HepG2 (cell line): ENCODE data around the gene GRB2. TPM values are rescaled to one million over a fixed set of nuclear protein-coding genes. Genes with fewer than 3 reads are reported as not detected.

Experiments used
- ATAC-seq: fragments of 200-7000 bp; cut with Tn5 transposase; 3 replicates; pipeline ENCODE4 v1.9.1; 2020; ENCODE audit warnings: mild to moderate bottlenecking, moderate library complexity
- BruUV-seq: library from RNA; stranded (reverse); fragments of 400-500 nt; replicated peaks from 2 replicates; lab custom pipeline; 2021; lab: Mats Ljungman, UMichigan
- CTCF ChIA-PET: fragments of 300-600 bp; formaldehyde crosslinking; extraction: SDS; loops from one replicate; lab custom pipeline; 2021; ENCODE audit warnings: low total read pairs, inconsistent platforms, low intra/inter-chr PET ratio; lab: Yijun Ruan, JAX
- POLR2A ChIA-PET: fragments of 350-600 bp; sonication (Branson Sonifier 250); formaldehyde crosslinking; loops from one replicate; lab custom pipeline; 2020; ENCODE audit warnings: antibody characterized with exemption, inconsistent platforms; lab: Yijun Ruan, JAX
- DNase-seq: peaks from one replicate; pipeline ENCODE4 v3.0.0-alpha.2; 2015; ENCODE audit warnings: low spot score
- FAIRE-seq: peaks from 3 replicates; lab custom pipeline; 2011; peaks lifted over from hg19 to GRCh38; lab: Jason Lieb, UNC
- H2AFZ ChIP-seq: one replicate; pipeline ENCODE4 v1.6.1; 2011; ENCODE audit warnings: low read length, inconsistent platforms
- H3K27ac ChIP-seq: fragments of 300-600 bp; 3 replicates; pipeline ENCODE4 v1.8.0; 2011; ENCODE audit warnings: mixed run types, mild to moderate bottlenecking, mixed read lengths, low read length, inconsistent platforms; ENCODE audit not compliant: insufficient read depth; ENCODE audit errors: extremely low read length
- H3K27me3 ChIP-seq, 2 experiments: fragments of 200-600 bp in 1 of 2; 2 replicates in 1 of 2; 3 replicates in 1 of 2; pipeline versions ENCODE4 v1.6.0 to v1.8.0; 2011; ENCODE audit warnings: low read length in 2 of 2, mild to moderate bottlenecking in 2 of 2, moderate library complexity in 2 of 2, inconsistent platforms in 1 of 2; ENCODE audit not compliant: insufficient read depth in 2 of 2, control insufficient read depth in 1 of 2
- H3K36me3 ChIP-seq, 2 experiments: fragments of 200-600 bp in 1 of 2; replicated peaks in 1 of 2; 2 replicates in 1 of 2; 3 replicates in 1 of 2; pipeline versions ENCODE4 v1.5.1 to v1.8.0; 2011; ENCODE audit warnings: low read length in 2 of 2, inconsistent platforms in 1 of 2; ENCODE audit not compliant: insufficient read depth in 2 of 2, control insufficient read depth in 1 of 2
- H3K4me1 ChIP-seq: 2 replicates; pipeline ENCODE4 v1.5.1; 2012; ENCODE audit warnings: low read length, inconsistent platforms; ENCODE audit not compliant: insufficient read depth
- H3K4me2 ChIP-seq: 2 replicates; pipeline ENCODE4 v1.6.0; 2011; ENCODE audit warnings: low read depth, low read length, inconsistent platforms
- H3K4me3 ChIP-seq, 3 experiments: fragments of 200-600 bp in 1 of 3; sonication (generic), shearing (Covaris generic) in 1 of 3; replicated peaks in 1 of 3; 2 replicates each; pipeline ENCODE4 v1.5.1; 2011 to 2016; ENCODE audit warnings: low read length in 3 of 3, inconsistent platforms in 2 of 3, low read depth in 2 of 3, mild to moderate bottlenecking in 2 of 3, control low read depth in 1 of 3, mixed read lengths in 1 of 3; ENCODE audit not compliant: insufficient read depth in 1 of 3
- H3K79me2 ChIP-seq: one replicate; pipeline ENCODE4 v1.6.1; 2011; ENCODE audit warnings: low read length, inconsistent platforms; ENCODE audit not compliant: insufficient read depth
- H3K9ac ChIP-seq: 2 replicates; pipeline ENCODE4 v1.6.0; 2011; ENCODE audit warnings: mild to moderate bottlenecking, low read depth, low read length, inconsistent platforms; ENCODE audit not compliant: insufficient read depth
- H3K9me3 ChIP-seq: 2 replicates; pipeline ENCODE4 v1.5.1; 2012; ENCODE audit warnings: mild to moderate bottlenecking, low read length
- H4K20me1 ChIP-seq: 2 replicates; pipeline ENCODE4 v1.6.0; 2011; ENCODE audit warnings: inconsistent platforms, mild to moderate bottlenecking, low read length, moderate library complexity; ENCODE audit not compliant: insufficient read depth
- ADNP ChIP-seq: sonication (generic); formaldehyde crosslinking; IDR thresholded peaks from 2 replicates; pipeline ENCODE4 v1.4.0; 2020; ENCODE audit warnings: missing genetic modification reagents
- BCL6 ChIP-seq: IDR thresholded peaks from 2 replicates; pipeline ENCODE4 v1.6.1; 2016; ENCODE audit warnings: missing genetic modification reagents, missing compliant biosample characterization
- FOXA3 ChIP-seq: IDR thresholded peaks from 2 replicates; pipeline ENCODE4 v1.6.1; 2016; ENCODE audit warnings: missing genetic modification reagents, missing compliant biosample characterization
- HDAC1 ChIP-seq: sonication (generic); formaldehyde crosslinking; IDR thresholded peaks from 2 replicates; pipeline ENCODE4 v1.5.1; 2020; ENCODE audit warnings: mild to moderate bottlenecking, missing genetic modification reagents
- HHEX ChIP-seq: IDR thresholded peaks from 2 replicates; pipeline ENCODE4 v1.6.1; 2016; ENCODE audit warnings: control low read depth
- HMGXB4 ChIP-seq, 2 experiments: sonication (generic) in 1 of 2; formaldehyde crosslinking in 1 of 2; IDR thresholded peaks; 2 replicates each; pipeline versions ENCODE4 v1.4.0 to v1.6.1; 2018 to 2020; ENCODE audit warnings: missing genetic modification reagents in 2 of 2, borderline replicate concordance in 1 of 2, low read depth in 1 of 2, mild to moderate bottlenecking in 1 of 2, missing biosample characterization in 1 of 2
- MEF2D ChIP-seq: sonication (generic); formaldehyde crosslinking; IDR thresholded peaks from 2 replicates; pipeline ENCODE4 v1.5.1; 2020; ENCODE audit warnings: mild to moderate bottlenecking, missing genetic modification reagents
- NONO ChIP-seq, 2 experiments: fragments of 450-650 bp in 1 of 2; sonication (generic) in 1 of 2; formaldehyde crosslinking in 1 of 2; IDR thresholded peaks in 1 of 2; conservative IDR thresholded peaks in 1 of 2; 2 replicates each; pipeline versions ENCODE4 v1.6.1 to v1.8.0; 2017 to 2022; ENCODE audit warnings: mild to moderate bottlenecking in 1 of 2, missing genetic modification reagents in 1 of 2, moderate library complexity in 1 of 2
- RARA ChIP-seq: IDR thresholded peaks from 2 replicates; pipeline ENCODE4 v1.6.1; 2016; ENCODE audit warnings: missing genetic modification reagents, missing compliant biosample characterization
- RFX5 ChIP-seq: IDR thresholded peaks from 2 replicates; pipeline ENCODE4 v1.6.1; 2011; ENCODE audit warnings: low read depth, low read length, improper control_type of control experiment
- SP1 ChIP-seq, 2 experiments: fragments of 450-650 bp in 1 of 2; sonication (generic) in 1 of 2; formaldehyde crosslinking in 1 of 2; IDR thresholded peaks; 2 replicates each; pipeline versions ENCODE4 v1.4.0 to v1.6.1; 2016 to 2020; ENCODE audit warnings: missing genetic modification reagents in 1 of 2
- SPEN ChIP-seq: sonication (generic); formaldehyde crosslinking; IDR thresholded peaks from 2 replicates; pipeline ENCODE4 v1.5.1; 2020; ENCODE audit warnings: low read depth, mild to moderate bottlenecking, missing genetic modification reagents
- SSRP1 ChIP-seq: IDR thresholded peaks from 2 replicates; pipeline ENCODE4 v1.6.1; 2016; ENCODE audit warnings: control low read depth
- SYNCRIP ChIP-seq: fragments of 200-400 bp; formaldehyde crosslinking; IDR thresholded peaks from 2 replicates; pipeline ENCODE4 v1.6.1; 2018; ENCODE audit warnings: mild to moderate bottlenecking, low read depth, low read length; ENCODE audit not compliant: insufficient read depth
- TBP ChIP-seq: sonication (generic); formaldehyde crosslinking; IDR thresholded peaks from 2 replicates; pipeline ENCODE4 v1.5.0; 2020; ENCODE audit warnings: missing genetic modification reagents
- THRA ChIP-seq: sonication (generic); formaldehyde crosslinking; IDR thresholded peaks from 2 replicates; pipeline ENCODE4 v1.4.0; 2020; ENCODE audit warnings: missing genetic modification reagents, borderline replicate concordance
- ZFAT ChIP-seq: sonication (generic); formaldehyde crosslinking; conservative IDR thresholded peaks from 2 replicates; pipeline ENCODE4 v1.8.1; 2023; ENCODE audit warnings: missing genetic modification reagents, inconsistent platforms
- ZNF34 ChIP-seq: sonication (generic); formaldehyde crosslinking; IDR thresholded peaks from 2 replicates; pipeline ENCODE4 v1.4.0; 2020; ENCODE audit warnings: mild to moderate bottlenecking, missing genetic modification reagents, borderline replicate concordance
- ZNF432 ChIP-seq: sonication (generic); formaldehyde crosslinking; IDR thresholded peaks from 2 replicates; pipeline ENCODE4 v1.5.0; 2020; ENCODE audit warnings: missing genetic modification reagents, mild to moderate bottlenecking, borderline replicate concordance
- ZNF460 ChIP-seq: sonication (generic); formaldehyde crosslinking; IDR thresholded peaks from 2 replicates; pipeline ENCODE4 v1.5.1; 2020; ENCODE audit warnings: missing genetic modification reagents, mild to moderate bottlenecking, borderline replicate concordance
- WGBS: methylation state at CpG from one replicate; pipeline ENCODE4 v1.1.6; 2017; ENCODE audit warnings: low lambda C conversion rate; 5-methylcytosine and 5-hydroxymethylcytosine counted together
- in situ Hi-C: cut with HindIII; loops from 2 replicates; pipeline ENCODE4 v1.10.0; 2017; ENCODE audit warnings: low pct_unique_long_range_greater_than_20kb; ENCODE audit not compliant: extremely low pct_ligation_motif_present
- intact Hi-C: fragments of 100-400 bp; cut with micrococcal nuclease; formaldehyde crosslinking; loops from one replicate; pipeline ENCODE4 v1.10.0; 2022; ENCODE audit not compliant: unreplicated experiment
- polyA plus RNA-seq, 8 experiments: library from polyadenylated mRNA; depleted of rRNA in 3 of 8; stranded (reverse) in 7 of 8; unstranded in 1 of 8; fragments of >200 nt; fragmentation: Illumina TruSeq in 4 of 8; extraction: Trizol in 4 of 8; gene quantifications; 2 replicates each; pipeline versions ENCODE4 v1.2.1 to v1.2.3, GENCODE V29; 2011 to 2016; ENCODE audit warnings: low read depth in 4 of 8, missing spikeins in 1 of 8, mixed read lengths in 1 of 8; ENCODE audit not compliant: insufficient read depth in 1 of 8
- total RNA-seq, 5 experiments: library from RNA; depleted of rRNA; stranded (reverse); fragments of >200 nt; fragmentation: Illumina TruSeq; extraction: Trizol; gene quantifications; 2 replicates each; pipeline ENCODE4 v1.2.3, GENCODE V29; 2016; ENCODE audit warnings: low read depth in 1 of 5

The GRB2 gene
- total and polyA plus RNA-seq, 2 of the 13 experiments (the other 11 are each of a cell fraction or from before 2014, with no cell fraction given) = 84.6 to 92.3 TPM

GRCh38 chr17:75442168-75443103, 37.0 kb upstream of the GRB2 start:
- Histone ChIP-seq H3K79me2 (no peaks in the 10 kb centered on the region), H3K36me3 (no peaks in the 10 kb centered on the region), H4K20me1 (no peaks in the 10 kb centered on the region), H3K4me1 (peaks cover 64% of the 10 kb centered on the region), H2AFZ (no peak overlapping the region), H3K27ac (no peak overlapping the region), H3K9ac (no peak overlapping the region), H3K4me2 (peak overlapping the region; percentile 62), H3K9me3 (no peaks in the 10 kb centered on the region), H3K4me3 (peak overlapping the region in 1 of 3 experiments; percentile 38; a peak in 2 of 6 replicates), H3K27me3 (no peaks in the 10 kb centered on the region)
- in situ Hi-C loops (no loop called here), intact Hi-C loops (no loop called here)
- DNase-seq (peak; percentile 40), ATAC-seq (peak; percentile 54), FAIRE-seq (peak; percentile 23)
- no TSS peak for BruUV-seq
- 26% methylated on average over 4 of the region's 4 CpGs for WGBS
- ChIA-PET CTCF (no interaction called here), POLR2A (interaction anchor here (0.7 to 3.5 kb wide), 3 partner anchors 14 to 81 kb away, joined by 3 to 26 read pairs (median 3); partner anchors contain the start of gene TMEM94)
- TF ChIP-seq HHEX (CRISPR knock-in tag) (no peak), RARA (CRISPR knock-in tag) (peak; percentile 83), SP1 (IDR thresholded peaks at IDR 0.05) (no peak), SP1 (CRISPR knock-in tag; IDR thresholded peaks at IDR 0.05) (no peak), ZNF460 (CRISPR knock-in tag) (no peak), ZNF432 (CRISPR knock-in tag) (no peak), ZNF34 (CRISPR knock-in tag) (0 out of 2 replicates have a peak, but pooled peaks have one; percentile 53), FOXA3 (CRISPR knock-in tag) (peak; percentile 27; the same call in 1 of the 2 replicates), ADNP (CRISPR knock-in tag) (no peak), MEF2D (CRISPR knock-in tag) (peak; percentile 58; the same call in 1 of the 2 replicates), HDAC1 (CRISPR knock-in tag) (peak; percentile 39; the same call in 1 of the 2 replicates), ZFAT (CRISPR knock-in tag) (no peak), SYNCRIP (no peak), THRA (CRISPR knock-in tag) (0 out of 2 replicates have a peak, but pooled peaks have one; percentile 41), SPEN (CRISPR knock-in tag) (no peak; the same call in 1 of the 2 replicates), BCL6 (peak; percentile 36; the same call in 1 of the 2 replicates), HMGXB4 (CRISPR knock-in tag; IDR thresholded peaks at IDR 0.05; ENCODE audit: borderline replicate concordance in 1 of 2, low read depth in 1 of 2) (peak in 1 of 2 experiments; percentile 39; a peak in 1 of 4 replicates), NONO (IDR thresholded peaks at IDR 0.05) (no peak), NONO (CRISPR knock-in tag; conservative IDR thresholded peaks at IDR 0.05) (no peak), RFX5 (no peak), SSRP1 (CRISPR knock-in tag) (no peak), TBP (CRISPR knock-in tag) (no peak)
